NB4 (cell line): ENCODE data around the gene SPP1.

Experiments
- POLR2A ChIP-seq: IDR thresholded peaks from 2 replicates; pipeline ENCODE4 v1.6.1; 2011; ENCODE audit warnings: mild to moderate bottlenecking; ENCODE audit not compliant: insufficient read length; ENCODE audit errors: extremely low read depth
- TF ChIP-seq, protein P1 (sequence below): IDR thresholded peaks from one replicate; pipeline ENCODE4 v1.5.1; 2012; ENCODE audit warnings: low read depth, low read length
- TF ChIP-seq, protein P2 (sequence below): IDR thresholded peaks from 2 replicates; pipeline ENCODE4 v1.6.1; 2011; ENCODE audit warnings: low read depth, low read length

DNA sequence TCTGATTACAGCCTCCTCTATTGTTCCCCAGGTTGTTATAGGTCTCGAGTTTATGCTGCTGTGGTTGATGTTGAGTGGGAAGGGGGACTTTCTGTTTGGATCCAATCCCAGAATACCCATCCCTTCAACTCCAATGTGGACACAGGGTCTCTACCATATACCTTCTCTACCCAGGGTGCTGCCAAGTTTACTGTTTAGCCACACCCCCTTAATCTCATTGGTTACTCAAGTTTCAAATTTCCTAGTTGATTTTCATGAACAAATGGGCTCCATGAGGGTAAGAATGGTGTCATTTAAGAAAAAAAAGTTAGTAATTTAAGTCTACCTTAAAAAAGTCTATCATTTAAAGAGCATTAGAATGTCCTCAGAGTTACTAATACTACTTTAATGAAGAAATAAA is 3.6 kb upstream of the SPP1 start:
- TF ChIP-seq, protein P1, sequence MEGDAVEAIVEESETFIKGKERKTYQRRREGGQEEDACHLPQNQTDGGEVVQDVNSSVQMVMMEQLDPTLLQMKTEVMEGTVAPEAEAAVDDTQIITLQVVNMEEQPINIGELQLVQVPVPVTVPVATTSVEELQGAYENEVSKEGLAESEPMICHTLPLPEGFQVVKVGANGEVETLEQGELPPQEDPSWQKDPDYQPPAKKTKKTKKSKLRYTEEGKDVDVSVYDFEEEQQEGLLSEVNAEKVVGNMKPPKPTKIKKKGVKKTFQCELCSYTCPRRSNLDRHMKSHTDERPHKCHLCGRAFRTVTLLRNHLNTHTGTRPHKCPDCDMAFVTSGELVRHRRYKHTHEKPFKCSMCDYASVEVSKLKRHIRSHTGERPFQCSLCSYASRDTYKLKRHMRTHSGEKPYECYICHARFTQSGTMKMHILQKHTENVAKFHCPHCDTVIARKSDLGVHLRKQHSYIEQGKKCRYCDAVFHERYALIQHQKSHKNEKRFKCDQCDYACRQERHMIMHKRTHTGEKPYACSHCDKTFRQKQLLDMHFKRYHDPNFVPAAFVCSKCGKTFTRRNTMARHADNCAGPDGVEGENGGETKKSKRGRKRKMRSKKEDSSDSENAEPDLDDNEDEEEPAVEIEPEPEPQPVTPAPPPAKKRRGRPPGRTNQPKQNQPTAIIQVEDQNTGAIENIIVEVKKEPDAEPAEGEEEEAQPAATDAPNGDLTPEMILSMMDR: no peak
- no peak for TF ChIP-seq POLR2A
- TF ChIP-seq, protein P2, sequence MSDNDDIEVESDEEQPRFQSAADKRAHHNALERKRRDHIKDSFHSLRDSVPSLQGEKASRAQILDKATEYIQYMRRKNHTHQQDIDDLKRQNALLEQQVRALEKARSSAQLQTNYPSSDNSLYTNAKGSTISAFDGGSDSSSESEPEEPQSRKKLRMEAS: no peak
